Inflammatory macrophage treated with lipopolysaccharide for 4 hours (primary cell): ENCODE measurements around the gene GRIA2.

Experiments used
- DNase-seq: peaks from one replicate; pipeline ENCODE4 v3.0.0-alpha.2; 2020

GRIA2 gene

DNA sequence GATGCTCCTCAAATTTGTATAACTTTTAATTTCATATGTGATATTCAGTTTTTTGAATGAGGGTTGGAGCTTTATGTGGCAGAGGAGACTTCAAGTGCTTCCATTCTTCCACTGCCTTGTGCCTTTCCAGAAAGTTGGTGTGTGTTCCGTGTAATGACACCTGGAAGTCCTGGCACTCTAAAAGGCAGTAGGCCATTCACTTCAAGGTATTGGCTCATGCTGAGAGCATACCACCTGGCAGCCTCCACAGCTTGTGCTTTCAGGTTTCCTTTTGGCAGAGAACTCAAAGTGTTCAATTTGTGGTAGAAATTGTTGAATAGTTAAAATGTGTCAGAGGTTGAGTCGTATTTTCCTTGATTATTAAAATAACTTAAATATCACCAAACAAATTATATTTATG is 49.6 kb downstream of the GRIA2 start:
- DNase-seq = no peak

DNA sequence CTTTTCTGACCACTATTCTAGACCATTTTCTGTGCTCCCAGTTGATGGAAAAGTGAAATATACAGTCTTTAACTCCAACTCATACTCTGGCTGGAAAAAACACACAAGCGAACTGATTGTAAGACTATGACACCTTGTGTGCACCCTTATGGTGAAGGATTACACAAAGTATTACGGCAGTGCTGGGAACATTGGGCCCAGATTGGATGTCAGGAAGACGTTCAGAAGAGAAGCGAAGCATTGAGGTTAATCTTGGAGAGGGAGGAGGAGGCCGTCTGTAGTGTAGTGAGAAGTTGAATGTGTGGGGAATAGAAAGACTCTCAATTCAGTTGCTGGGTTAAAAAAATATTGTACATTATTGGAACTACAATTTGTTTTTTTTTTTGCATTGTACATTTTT is 50.0 kb downstream of the GRIA2 start:
- no peak for DNase-seq

GRCh38 chr4:157271166-157271869 is 50.8 kb downstream of the GRIA2 start:
- no peak for DNase-seq

GRCh38 chr4:157280673-157281072 is 60.1 kb downstream of the GRIA2 start:
- no peak for DNase-seq

DNA sequence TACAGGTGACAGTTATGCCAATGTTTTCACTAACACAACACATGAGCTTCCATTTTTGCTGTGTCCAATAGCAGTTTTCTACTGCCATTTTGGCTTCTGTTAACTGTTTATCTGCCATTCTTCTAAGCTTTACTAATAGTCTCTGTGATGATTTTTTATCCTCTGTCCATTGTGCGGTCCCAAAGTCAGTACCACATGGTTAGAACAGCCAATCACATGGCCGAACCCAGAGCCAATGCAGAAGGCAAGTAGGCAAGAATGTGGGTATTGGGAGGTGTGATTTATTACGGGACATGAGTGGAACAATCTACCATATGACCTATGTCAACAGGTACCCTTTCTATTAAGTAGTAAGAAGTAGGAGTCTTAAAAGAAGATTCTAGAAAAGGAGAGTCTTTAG is 61.5 kb downstream of the GRIA2 start:
- DNase-seq = no peak

DNA sequence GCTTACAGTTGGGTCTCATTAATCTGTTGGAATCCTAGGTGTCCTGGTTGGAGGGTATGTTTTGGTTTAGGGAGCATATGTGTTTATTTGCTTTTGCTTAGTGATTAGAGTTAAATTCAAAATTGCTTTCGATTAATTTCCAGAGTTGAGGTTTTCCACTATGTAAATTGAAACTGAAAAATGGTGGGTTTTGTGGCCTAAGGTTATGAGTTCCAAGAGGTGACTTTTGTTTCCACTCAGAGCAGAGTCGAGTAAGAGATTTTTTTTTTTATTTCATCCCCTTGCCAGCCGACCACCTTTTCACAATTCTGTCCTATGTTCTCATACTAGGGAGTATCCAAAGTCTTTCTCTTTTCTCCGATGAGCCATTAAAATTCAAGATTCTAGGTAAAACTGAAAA is 66.9 kb downstream of the GRIA2 start:
- DNase-seq = no peak

- DNase-seq = no peak
Observed at GRCh38 chr4:157290622-157291021, 70.1 kb downstream of the GRIA2 start.

- no peak for DNase-seq
Observed at GRCh38 chr4:157291071-157291470, 70.5 kb downstream of the GRIA2 start.

DNA sequence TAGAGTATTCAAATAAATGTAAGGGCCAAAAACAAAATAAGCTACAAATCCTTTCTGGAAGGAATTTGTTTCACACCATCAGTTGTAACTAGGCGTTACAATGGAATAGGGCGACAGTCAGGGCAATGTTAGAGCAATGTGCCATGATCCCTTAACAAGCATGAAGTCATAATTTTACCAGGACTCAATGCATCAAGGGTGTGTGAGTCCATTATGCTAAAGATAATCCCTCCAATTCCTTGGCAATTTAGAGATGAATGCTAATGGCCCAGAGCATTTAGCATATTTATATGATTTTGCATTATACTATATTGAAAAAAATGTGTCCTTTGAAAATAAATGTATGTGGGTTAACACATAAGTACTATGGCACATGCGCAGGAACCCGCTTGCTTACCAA is 73.1 kb downstream of the GRIA2 start:
- no peak for DNase-seq

- DNase-seq = no peak
Observed at GRCh38 chr4:157294575-157294974, 74.0 kb downstream of the GRIA2 start.

DNA sequence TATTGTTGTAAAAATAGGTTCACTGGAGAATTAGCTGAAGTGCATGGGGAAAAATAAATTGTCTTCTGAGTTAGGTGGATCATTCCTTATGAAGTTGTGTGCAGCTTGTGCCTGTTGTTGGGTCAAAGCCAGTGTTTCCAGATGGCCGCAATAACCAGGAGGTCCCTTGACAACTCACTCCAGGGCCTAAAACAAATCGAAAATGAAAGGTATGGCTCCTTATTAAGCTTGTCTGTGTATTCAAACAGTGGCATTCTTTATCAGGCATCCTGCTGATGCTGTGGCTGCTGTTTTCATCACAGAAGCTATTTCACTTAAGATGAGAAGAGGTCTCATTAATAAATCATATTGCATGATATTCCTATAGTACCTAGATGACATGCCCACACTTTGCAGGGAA is 80.2 kb downstream of the GRIA2 start:
- DNase-seq = no peak

DNA sequence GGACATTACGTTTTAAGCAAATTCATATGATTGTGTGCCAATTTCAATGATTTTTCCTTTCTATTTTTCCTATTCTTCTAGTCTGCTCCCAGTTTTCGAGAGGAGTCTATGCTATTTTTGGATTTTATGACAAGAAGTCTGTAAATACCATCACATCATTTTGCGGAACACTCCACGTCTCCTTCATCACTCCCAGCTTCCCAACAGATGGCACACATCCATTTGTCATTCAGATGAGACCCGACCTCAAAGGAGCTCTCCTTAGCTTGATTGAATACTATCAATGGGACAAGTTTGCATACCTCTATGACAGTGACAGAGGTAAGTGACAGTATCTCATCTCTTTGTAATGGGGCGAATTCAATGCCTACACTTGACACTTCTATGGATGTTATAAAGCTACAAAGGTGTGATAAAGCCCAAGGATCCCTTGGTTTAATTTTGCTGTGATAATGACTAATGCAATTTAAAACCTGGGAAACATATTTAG is 83.0 kb downstream of the GRIA2 start:
- DNase-seq = no peak

GRCh38 chr4:157304769-157305168 is 84.2 kb downstream of the GRIA2 start:
- no peak for DNase-seq

DNA sequence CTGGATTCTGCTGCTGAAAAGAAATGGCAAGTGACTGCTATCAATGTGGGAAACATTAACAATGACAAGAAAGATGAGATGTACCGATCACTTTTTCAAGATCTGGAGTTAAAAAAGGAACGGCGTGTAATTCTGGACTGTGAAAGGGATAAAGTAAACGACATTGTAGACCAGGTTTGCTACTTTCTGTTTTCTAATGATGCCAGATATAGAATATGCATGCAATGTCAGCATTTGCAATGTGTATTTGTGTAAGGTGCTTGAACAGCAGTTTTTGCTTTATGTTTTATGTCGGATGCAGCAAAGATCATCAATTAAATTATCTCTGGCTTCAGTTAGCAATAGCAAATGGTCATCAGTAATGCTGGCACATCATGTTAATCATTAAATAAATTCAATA is 92.2 kb downstream of the GRIA2 start:
- DNase-seq = no peak

GRCh38 chr4:157314906-157315305 is 94.4 kb downstream of the GRIA2 start:
- no peak for DNase-seq

GRCh38 chr4:157315968-157316367 is 95.4 kb downstream of the GRIA2 start:
- no peak for DNase-seq

GRCh38 chr4:157320092-157320491 is 99.6 kb downstream of the GRIA2 start:
- DNase-seq = no peak

GRCh38 chr4:157327666-157328065 is 107.1 kb downstream of the GRIA2 start:
- DNase-seq = no peak

GRCh38 chr4:157357887-157358286 is 137.4 kb downstream of the GRIA2 start:
- DNase-seq = no peak

- no peak for DNase-seq
Observed at GRCh38 chr4:157358439-157358838, 137.9 kb downstream of the GRIA2 start.

- no peak for DNase-seq
Observed at GRCh38 chr4:157358851-157359250, 138.3 kb downstream of the GRIA2 start.

DNA sequence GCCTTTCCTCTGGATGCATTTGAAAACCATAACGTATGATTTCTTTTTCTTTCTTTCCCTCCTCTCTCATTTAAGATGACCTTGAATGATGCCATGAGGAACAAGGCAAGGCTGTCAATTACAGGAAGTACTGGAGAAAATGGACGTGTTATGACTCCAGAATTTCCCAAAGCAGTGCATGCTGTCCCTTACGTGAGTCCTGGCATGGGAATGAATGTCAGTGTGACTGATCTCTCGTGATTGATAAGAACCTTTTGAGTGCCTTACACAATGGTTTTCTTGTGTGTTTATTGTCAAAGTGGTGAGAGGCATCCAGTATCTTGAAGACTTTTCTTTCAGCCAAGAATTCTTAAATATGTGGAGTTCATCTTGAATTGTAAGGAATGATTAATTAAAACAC is 142.8 kb downstream of the GRIA2 start:
- DNase-seq = no peak

DNA sequence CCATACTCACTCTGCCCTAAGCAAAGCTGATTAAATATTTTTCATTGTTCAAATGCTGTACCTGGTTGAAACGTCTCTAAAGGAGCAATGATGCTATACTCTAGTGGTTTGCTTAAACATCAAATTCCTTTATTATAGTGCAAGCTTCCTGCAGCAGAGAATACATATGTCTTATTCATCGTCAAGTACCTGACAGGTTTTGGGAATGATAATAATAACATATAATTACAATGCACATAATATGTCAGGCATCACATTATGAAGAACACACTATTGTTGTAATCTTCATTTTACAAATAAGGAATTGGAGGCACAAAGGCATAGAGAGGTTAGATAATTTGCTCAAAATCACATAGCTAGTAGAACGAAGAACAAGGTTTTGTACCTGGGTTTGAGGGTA is 151.6 kb downstream of the GRIA2 start:
- DNase-seq = no peak

GRCh38 chr4:157372567-157372966 is 152.0 kb downstream of the GRIA2 start:
- DNase-seq = no peak

- no peak for DNase-seq
Observed at GRCh38 chr4:157389741-157390140, 169.2 kb downstream of the GRIA2 start.
